B cell (primary cell): ENCODE results near the gene DLGAP4. TPM values are rescaled to one million over a fixed set of nuclear protein-coding genes. Genes with fewer than 3 reads are reported as not detected.

Source experiments
- ATAC-seq: fragments of 200-7000 bp; cut with Tn5 transposase; one replicate; pipeline ENCODE4 v1.10.0; 2021; ENCODE audit warnings: low read depth, mild to moderate bottlenecking, moderate number of reproducible peaks, moderate library complexity
- CTCF ChIA-PET: fragments of 350-600 bp; sonication (Branson Sonifier 250); formaldehyde crosslinking; loops from one replicate; lab custom pipeline; 2021; ENCODE audit warnings: antibody characterized with exemption, inconsistent platforms; lab: Charles Lee
- POLR2A ChIA-PET: fragments of 350-600 bp; sonication (Branson Sonifier 250); formaldehyde crosslinking; loops from one replicate; lab custom pipeline; 2021; ENCODE audit warnings: antibody characterized with exemption; lab: Charles Lee
- DNase-seq: peaks from one replicate; pipeline ENCODE4 v3.0.0; 2013
- H2AFZ ChIP-seq: 2 replicates; pipeline ENCODE4 v1.6.1; 2012; ENCODE audit warnings: mild to moderate bottlenecking, low read depth, low read length; ENCODE audit not compliant: insufficient read depth, poor library complexity, severe bottlenecking
- H3K27ac ChIP-seq, 2 donors: 1 replicate in 1 of 2; 2 replicates in 1 of 2; pipeline ENCODE4 v1.5.1; 2012 to 2013; ENCODE audit warnings: low read length in 2 of 2, mild to moderate bottlenecking in 2 of 2, moderate library complexity in 1 of 2
- H3K27me3 ChIP-seq, 4 experiments: fragments of 200-600 bp in 1 of 4; sonication (generic) in 1 of 4; replicated peaks in 1 of 4; 1 replicate in 2 of 4; 2 replicates in 2 of 4; pipeline versions ENCODE4 v1.6.1 to v1.7.0; 2013 to 2016; ENCODE audit warnings: low read length in 3 of 4, mild to moderate bottlenecking in 2 of 4, mixed read lengths in 1 of 4, moderate library complexity in 1 of 4; ENCODE audit not compliant: insufficient read depth in 4 of 4, control insufficient read depth in 3 of 4; ENCODE audit errors: control extremely low read depth in 1 of 4
- H3K36me3 ChIP-seq, 2 experiments: replicated peaks in 1 of 2; 1 replicate in 1 of 2; 2 replicates in 1 of 2; pipeline versions ENCODE4 v1.6.1 to v1.7.1; 2013; ENCODE audit warnings: low read length in 1 of 2; ENCODE audit not compliant: insufficient read depth in 2 of 2, control insufficient read depth in 1 of 2; ENCODE audit errors: control extremely low read depth in 1 of 2, extremely low read depth in 1 of 2
- H3K4me1 ChIP-seq, 2 donors: fragments of 200-600 bp in 1 of 2; sonication (generic) in 1 of 2; 1 replicate in 1 of 2; 2 replicates in 1 of 2; pipeline versions ENCODE4 v1.5.1 to v1.6.1; 2013 to 2017; ENCODE audit warnings: low read length in 2 of 2; ENCODE audit not compliant: control insufficient read depth in 2 of 2, insufficient read depth in 2 of 2
- H3K4me2 ChIP-seq: replicated peaks from 2 replicates; pipeline ENCODE3; 2012; ENCODE audit warnings: mild to moderate bottlenecking, low read depth, low read length; ENCODE audit not compliant: poor library complexity, severe bottlenecking
- H3K4me3 ChIP-seq, 5 experiments: fragments of 200-600 bp in 1 of 5; sonication (generic) in 1 of 5; 1 replicate in 3 of 5; 2 replicates in 2 of 5; pipeline versions ENCODE4 v1.5.1 to v1.7.0; 2011 to 2016; ENCODE audit warnings: low read length in 4 of 5, mild to moderate bottlenecking in 4 of 5, low read depth in 2 of 5, control low read depth in 1 of 5, moderate library complexity in 1 of 5; ENCODE audit not compliant: insufficient read depth in 1 of 5; ENCODE audit errors: control extremely low read depth in 1 of 5, extremely low read depth in 1 of 5
- H3K79me2 ChIP-seq: fragments of 200-600 bp; sonication (generic); one replicate; pipeline ENCODE4 v1.6.0; 2016; ENCODE audit warnings: low read length; ENCODE audit not compliant: control insufficient read depth, insufficient read depth
- H3K9ac ChIP-seq: fragments of 200-600 bp; sonication (generic); 2 replicates; pipeline ENCODE4 v1.6.1; 2017; ENCODE audit warnings: mild to moderate bottlenecking, low read length, moderate library complexity
- H3K9me3 ChIP-seq, 3 donors: one replicate each; pipeline versions ENCODE4 v1.6.1 to v1.7.1; 2013; ENCODE audit warnings: low read length in 2 of 3; ENCODE audit not compliant: control insufficient read depth in 2 of 3, insufficient read depth in 1 of 3; ENCODE audit errors: control extremely low read depth in 1 of 3
- H4K20me1 ChIP-seq: 2 replicates; pipeline ENCODE4 v1.6.0; 2012; ENCODE audit warnings: mild to moderate bottlenecking, low read length; ENCODE audit not compliant: insufficient read depth, control insufficient read depth, poor library complexity, severe bottlenecking
- H3K27ac Mint-ChIP-seq: one replicate; pipeline ENCODE4 v1.8.0; 2021; ENCODE audit warnings: mixed read lengths
- H3K27me3 Mint-ChIP-seq: one replicate; pipeline ENCODE4 v1.8.0; 2021; ENCODE audit warnings: mixed read lengths
- H3K4me1 Mint-ChIP-seq: one replicate; pipeline ENCODE4 v1.8.0; 2021; ENCODE audit warnings: mixed read lengths
- H3K4me3 Mint-ChIP-seq: one replicate; pipeline ENCODE4 v1.8.0; 2021; ENCODE audit warnings: mixed read lengths
- H3K9me3 Mint-ChIP-seq: one replicate; pipeline ENCODE4 v1.8.0; 2022; ENCODE audit warnings: mixed read lengths; ENCODE audit not compliant: insufficient read depth
- CTCF ChIP-seq: fragments of 200-600 bp; IDR thresholded peaks from one replicate; pipeline ENCODE4 v1.8.0; 2022; ENCODE audit warnings: antibody characterized with exemption, mild to moderate bottlenecking
- EZH2 ChIP-seq: IDR thresholded peaks from 2 replicates; pipeline ENCODE4 v1.6.1; 2012; ENCODE audit warnings: borderline replicate concordance, low read depth, mild to moderate bottlenecking, moderate library complexity, low read length; ENCODE audit not compliant: insufficient read depth, poor library complexity, severe bottlenecking
- WGBS: methylation state at CpG from one replicate; pipeline ENCODE4 v1.1.5; 2013; ENCODE audit warnings: missing lambda C conversion rate; ENCODE audit not compliant: insufficient coverage; 5-methylcytosine and 5-hydroxymethylcytosine counted together
- intact Hi-C: fragments of 100-400 bp; cut with micrococcal nuclease; formaldehyde crosslinking; loops from one replicate; pipeline ENCODE4 v1.10.0; 2022
- polyA plus RNA-seq: library from polyadenylated mRNA; depleted of rRNA; stranded (reverse); fragments of >200 nt; gene quantifications from 2 replicates; pipeline ENCODE4 v1.2.3, GENCODE V29; 2012
- total RNA-seq, 2 donors: library from RNA; stranded (reverse); fragments of 120-200 nt in 1 of 2; gene quantifications; 1 replicate in 1 of 2; 2 replicates in 1 of 2; pipeline versions ENCODE4 v1.2.3 to v1.2.4, GENCODE V29; 2013 to 2022

The DLGAP4 gene
- total and polyA plus RNA-seq, 2 donors (not counting 1 experiment from before 2014, with no cell fraction given): 68.8 to 87.8 TPM

GRCh38 chr20:36315545-36316351 is 9.6 kb downstream of the DLGAP4 start:
- no peak overlapping the region for H3K4me3 Mint-ChIP-seq
- H3K27me3 ChIP-seq: peaks cover 0 to 12% (median 0%) of the 10 kb centered on the region in 4 experiments

More at GRCh38 chr20:36315545-36316351, 9.6 kb downstream of the DLGAP4 start:
- H3K27ac ChIP-seq: no peak overlapping the region
- H3K9ac ChIP-seq: no peak overlapping the region
- no peaks in the 10 kb centered on the region for H3K9me3 ChIP-seq
- CTCF ChIA-PET: no interaction called here
- H3K27ac Mint-ChIP-seq: no peak overlapping the region
- no peak for TF ChIP-seq EZH2
- no peak for TF ChIP-seq CTCF
- H3K4me1 ChIP-seq: no peaks in the 10 kb centered on the region
- H3K9me3 Mint-ChIP-seq: no peaks in the 10 kb centered on the region
- H3K4me1 Mint-ChIP-seq: no peaks in the 10 kb centered on the region
- no peaks in the 10 kb centered on the region for H3K79me2 ChIP-seq
- H2AFZ ChIP-seq: no peak overlapping the region
- no peaks in the 10 kb centered on the region for H3K36me3 ChIP-seq
- 73% methylated on average over 11 of the region's 11 CpGs for WGBS
- no peaks in the 10 kb centered on the region for H4K20me1 ChIP-seq
- POLR2A ChIA-PET: no interaction called here
- no peak overlapping the region for H3K4me2 ChIP-seq
- no peak for DNase-seq
- intact Hi-C loops: no loop called here
- no peak for ATAC-seq
- H3K4me3 ChIP-seq: no peak overlapping the region
- H3K27me3 Mint-ChIP-seq: peaks cover 7% of the 10 kb centered on the region
